GM18870 (cell line): ENCODE measurements around the gene SRR.

Experiments
- ATAC-seq: cut with Tn5 transposase; IDR thresholded peaks from one replicate; pipeline ENCODE4 v1.9.1; 2021; ENCODE audit warnings: moderate library complexity; ENCODE audit not compliant: unreplicated experiment

SRR gene

GRCh38 chr17:2369551-2370210 lies 65.9 kb downstream of the SRR start:
- no peak for ATAC-seq

DNA sequence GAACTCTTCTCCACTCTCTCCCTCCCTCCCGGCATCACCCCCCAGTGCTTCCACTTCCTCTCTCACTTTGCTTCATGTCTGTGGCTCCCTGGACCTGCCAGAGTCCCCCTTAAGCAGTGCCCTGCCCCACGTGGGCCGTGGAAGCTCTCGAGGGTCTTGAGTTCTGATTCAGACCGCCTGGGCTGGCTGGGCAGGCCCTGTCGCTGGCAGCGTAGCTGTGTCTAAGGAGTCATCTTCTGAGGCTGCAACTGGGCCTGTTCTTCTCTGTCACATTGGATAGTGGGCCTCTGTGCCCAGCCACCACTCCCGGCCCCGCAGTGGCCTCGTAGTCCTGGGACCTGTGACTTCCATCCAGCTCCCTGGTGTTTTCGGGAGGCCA lies 66.5 kb downstream of the SRR start:
- ATAC-seq, result no peak

- no peak for ATAC-seq
Observed at GRCh38 chr17:2371183-2372130, 67.7 kb downstream of the SRR start.

DNA sequence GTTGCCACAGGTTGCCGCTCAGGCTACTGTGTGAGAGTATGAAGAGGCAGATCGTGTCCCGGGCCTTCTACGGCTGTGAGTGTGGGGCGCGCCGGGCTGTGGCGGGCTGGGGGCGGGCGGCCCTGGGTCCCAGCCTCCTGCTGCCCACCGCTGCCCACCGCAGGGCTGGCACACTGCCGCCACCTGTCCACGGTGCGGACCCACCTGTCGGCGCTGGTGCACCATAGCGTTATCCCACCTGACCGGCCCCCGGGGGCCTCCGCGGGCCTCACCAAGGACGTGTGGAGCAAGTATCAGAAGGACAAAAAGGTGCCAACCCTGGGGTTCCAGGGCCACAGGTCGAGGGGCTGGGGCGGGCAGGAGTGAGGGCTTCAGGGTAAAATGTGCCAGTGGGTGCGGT lies 68.4 kb downstream of the SRR start:
- ATAC-seq, result no peak

- no peak for ATAC-seq
Observed at GRCh38 chr17:2372681-2373080, 68.9 kb downstream of the SRR start.

DNA sequence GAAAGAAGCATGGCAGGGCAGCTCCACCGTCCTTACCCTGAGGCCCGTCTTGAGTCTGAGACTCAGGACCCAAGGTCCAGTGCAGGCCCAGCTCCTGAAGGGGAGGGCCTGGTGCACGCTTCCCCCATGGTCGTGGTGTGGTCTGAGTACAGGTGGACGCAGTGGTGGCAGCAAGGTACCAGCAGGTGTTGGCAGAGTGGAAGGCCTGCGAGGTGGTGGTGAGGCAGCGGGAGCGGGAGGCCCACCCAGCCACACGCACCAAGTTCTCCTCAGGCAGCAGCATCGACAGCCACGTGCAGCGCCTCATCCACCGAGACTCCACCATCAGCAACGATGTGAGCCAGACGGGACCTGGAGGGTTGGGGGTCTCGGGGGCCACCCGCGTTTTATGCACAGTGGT lies 69.4 kb downstream of the SRR start:
- ATAC-seq, result no peak
